ENCODE measurements around the gene ZNF511.

Gene ZNF511

GRCh38 chr10:133359972-133360610 lies 51.4 kb downstream of the ZNF511 start:
- Histone ChIP-seq H3K4me2 (ENCODE audit: low read depth, low read length) (no peak overlapping the region), H3K79me2 (ENCODE audit: low read length) (no peaks in the 10 kb centered on the region)

GRCh38 chr10:133361227-133361626 lies 52.5 kb downstream of the ZNF511 start:
- no peak for TF ChIP-seq CTCF (IDR thresholded peaks at IDR 0.05; ENCODE audit: low read length)
- no peak for TF ChIP-seq EZH2 (optimal IDR thresholded peaks at IDR 0.05; ENCODE audit: low read depth, low read length)
- no peak for TF ChIP-seq EZH2phosphoT487 (IDR thresholded peaks at IDR 0.05; ENCODE audit: low read length)
- Histone ChIP-seq H3K9me2 (replicated peaks; ENCODE audit: insufficient read depth, low read length) (no peaks in the 10 kb centered on the region), H3K4me2 (ENCODE audit: low read depth, low read length) (no peak overlapping the region), H2AFZ (ENCODE audit: low read length) (no peak overlapping the region), H3K27ac (ENCODE audit: low read length) (no peak overlapping the region), H3K4me1 (ENCODE audit: low read length) (no peaks in the 10 kb centered on the region), H3K9me3 (replicated peaks; ENCODE audit: insufficient read depth, low read length) (no peaks in the 10 kb centered on the region), H3K27me3 (replicated peaks; ENCODE audit: insufficient read depth, low read length) (peaks cover 10% of the 10 kb centered on the region; the same call in 1 of the 2 replicates), H4K20me1 (ENCODE audit: insufficient read depth, low read length) (no peaks in the 10 kb centered on the region), H3K4me3 (ENCODE audit: low read length) (no peak overlapping the region), H3K79me2 (ENCODE audit: low read length) (no peaks in the 10 kb centered on the region), H3K9ac (ENCODE audit: low read length) (no peak overlapping the region), H3F3A (ENCODE audit: insufficient read depth, low read length) (no peaks in the 10 kb centered on the region), H3K36me3 (replicated peaks; ENCODE audit: insufficient read depth, low read length) (no peaks in the 10 kb centered on the region)
- no peak for DNase-seq

More at GRCh38 chr10:133359972-133360610, 51.4 kb downstream of the ZNF511 start:
- Histone ChIP-seq H2AFZ (ENCODE audit: low read length) (no peak overlapping the region), H3K9me3 (replicated peaks; ENCODE audit: insufficient read depth, low read length) (no peaks in the 10 kb centered on the region), H3K4me3 (ENCODE audit: low read length) (no peak overlapping the region), H3F3A (ENCODE audit: insufficient read depth, low read length) (no peaks in the 10 kb centered on the region), H3K27ac (ENCODE audit: low read length) (no peak overlapping the region), H3K4me1 (ENCODE audit: low read length) (no peaks in the 10 kb centered on the region), H3K36me3 (replicated peaks; ENCODE audit: insufficient read depth, low read length) (no peaks in the 10 kb centered on the region), H4K20me1 (ENCODE audit: insufficient read depth, low read length) (no peaks in the 10 kb centered on the region), H3K27me3 (replicated peaks; ENCODE audit: insufficient read depth, low read length) (peaks cover 10% of the 10 kb centered on the region; the same call in 1 of the 2 replicates), H3K9ac (ENCODE audit: low read length) (no peak overlapping the region), H3K9me2 (replicated peaks; ENCODE audit: insufficient read depth, low read length) (no peaks in the 10 kb centered on the region)
- TF ChIP-seq EZH2 (optimal IDR thresholded peaks at IDR 0.05; ENCODE audit: low read depth, low read length): no peak
- no peak for TF ChIP-seq EZH2phosphoT487 (IDR thresholded peaks at IDR 0.05; ENCODE audit: low read length)
- no peak for TF ChIP-seq CTCF (IDR thresholded peaks at IDR 0.05; ENCODE audit: low read length)
- no peak for DNase-seq

GRCh38 chr10:133361773-133362441 lies 53.2 kb downstream of the ZNF511 start:
- Histone ChIP-seq H3K9ac (ENCODE audit: low read length) (no peak overlapping the region), H3K9me2 (replicated peaks; ENCODE audit: insufficient read depth, low read length) (no peaks in the 10 kb centered on the region), H3F3A (ENCODE audit: insufficient read depth, low read length) (no peaks in the 10 kb centered on the region), H3K36me3 (replicated peaks; ENCODE audit: insufficient read depth, low read length) (no peaks in the 10 kb centered on the region), H3K4me3 (ENCODE audit: low read length) (no peak overlapping the region), H3K4me1 (ENCODE audit: low read length) (no peaks in the 10 kb centered on the region), H3K27ac (ENCODE audit: low read length) (no peak overlapping the region), H3K9me3 (replicated peaks; ENCODE audit: insufficient read depth, low read length) (no peaks in the 10 kb centered on the region), H3K27me3 (replicated peaks; ENCODE audit: insufficient read depth, low read length) (peaks cover 4% of the 10 kb centered on the region; the same call in 1 of the 2 replicates), H4K20me1 (ENCODE audit: insufficient read depth, low read length) (no peaks in the 10 kb centered on the region), H3K79me2 (ENCODE audit: low read length) (no peaks in the 10 kb centered on the region), H2AFZ (ENCODE audit: low read length) (no peak overlapping the region), H3K4me2 (ENCODE audit: low read depth, low read length) (no peak overlapping the region)
- TF ChIP-seq EZH2phosphoT487 (IDR thresholded peaks at IDR 0.05; ENCODE audit: low read length) (no peak), EZH2 (optimal IDR thresholded peaks at IDR 0.05; ENCODE audit: low read depth, low read length) (no peak), CTCF (IDR thresholded peaks at IDR 0.05; ENCODE audit: low read length) (no peak)
- no peak for DNase-seq
